ENCODE results near the gene KLF17.

DNA sequence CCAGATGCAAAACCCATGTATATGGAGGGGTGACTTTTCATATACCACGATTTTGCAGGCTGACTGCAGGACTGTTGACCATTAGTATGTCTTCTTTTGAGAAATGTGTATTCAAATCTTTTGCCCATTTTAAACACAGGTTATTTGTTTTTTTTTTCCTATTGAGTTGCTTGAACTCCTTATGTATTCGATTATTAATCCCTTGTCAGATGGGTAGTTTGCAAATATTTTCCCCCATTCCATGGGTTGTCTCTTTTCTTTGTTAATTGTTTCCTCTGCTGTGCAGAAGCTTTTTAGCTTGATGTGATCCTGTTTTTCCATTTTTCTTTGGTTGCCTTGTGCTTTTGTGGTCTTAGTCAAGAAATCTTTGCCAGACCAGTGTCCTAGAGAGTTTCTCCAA lies 24.6 kb upstream of the KLF17 start:
- no peak for TF ChIP-seq CTCF (IDR thresholded peaks at IDR 0.05; ENCODE audit: low read depth, low read length)
- TF ChIP-seq EZH2phosphoT487 (IDR thresholded peaks at IDR 0.05; ENCODE audit: low read depth): no peak
